Measurements from ENCODE around the gene ACSM5.
"Not testable (repeated sequence)": the region's sequence is repeated elsewhere in the genome, so short reads cannot be mapped to it uniquely, and the experiment has no call there.

Gene ACSM5

GRCh38 chr16:20397468-20398074 lies 11.8 kb upstream of the ACSM5 start:
- in situ Hi-C loops (cut with HindIII; ENCODE audit: low sequenced_read_pairs), result no loop called here

DNA sequence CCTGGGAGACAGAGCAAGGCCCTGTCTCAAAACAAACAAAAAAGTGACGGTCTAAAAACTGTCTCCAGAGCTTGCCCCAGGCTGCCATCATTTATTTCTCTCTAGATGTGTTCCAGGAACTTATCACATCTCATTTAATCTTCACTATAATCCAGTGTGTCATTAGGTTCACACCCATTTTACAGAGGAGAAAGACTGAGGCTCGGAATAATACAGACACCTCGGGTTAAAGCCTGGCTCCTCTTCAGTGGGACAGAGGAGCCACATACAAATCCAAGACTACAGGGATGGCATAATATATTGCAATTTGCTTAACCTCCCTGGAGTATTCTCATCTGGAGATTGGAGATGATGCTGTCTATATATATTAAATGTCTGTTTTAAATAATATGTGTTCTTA lies 10.7 kb upstream of the ACSM5 start:
- in situ Hi-C loops (cut with HindIII; ENCODE audit: low sequenced_read_pairs), result no loop called here

GRCh38 chr16:20399185-20399584 lies 10.1 kb upstream of the ACSM5 start:
- in situ Hi-C loops (cut with HindIII; ENCODE audit: low sequenced_read_pairs), result no loop called here

DNA sequence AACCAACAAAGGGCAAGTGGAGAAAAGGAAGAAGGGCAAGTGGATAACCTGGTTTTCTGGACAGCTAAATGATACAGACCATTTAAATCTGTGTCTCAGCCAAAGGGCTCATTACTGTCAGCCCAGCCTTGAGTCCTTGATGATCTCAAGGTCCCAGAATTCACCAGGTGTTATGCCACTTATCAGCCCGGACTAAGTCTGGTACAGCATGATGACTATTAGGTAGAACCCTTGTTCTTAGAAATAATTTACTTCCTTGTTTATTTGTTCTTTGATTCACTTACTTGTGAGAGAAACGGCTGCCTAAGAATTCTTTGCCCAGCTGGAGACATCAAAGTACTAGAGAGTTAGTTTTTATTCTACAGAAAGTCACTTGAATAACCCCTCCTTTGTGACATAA lies 8.3 kb upstream of the ACSM5 start:
- in situ Hi-C loops (cut with HindIII; ENCODE audit: low sequenced_read_pairs), result no loop called here

GRCh38 chr16:20401475-20402016 lies 7.8 kb upstream of the ACSM5 start:
- in situ Hi-C loops (cut with HindIII; ENCODE audit: low sequenced_read_pairs), result no loop called here

GRCh38 chr16:20402651-20403050 lies 6.7 kb upstream of the ACSM5 start:
- in situ Hi-C loops (cut with HindIII; ENCODE audit: low sequenced_read_pairs), result no loop called here

- in situ Hi-C loops (cut with HindIII; ENCODE audit: low sequenced_read_pairs), result no loop called here
These were observed 4.7 kb upstream of the ACSM5 start, which contains the start of gene PDILT for GRCh38 chr16:20404637-20405036. Gene PDILT, minus strand, starts transcription at chr16:20404737. Its CDS starts 5,437 bp downstream, at chr16:20399300.

- in situ Hi-C loops (cut with HindIII; ENCODE audit: low sequenced_read_pairs), result no loop called here
These were observed 888 bp downstream of the ACSM5 start for GRCh38 chr16:20410121-20410723.

DNA sequence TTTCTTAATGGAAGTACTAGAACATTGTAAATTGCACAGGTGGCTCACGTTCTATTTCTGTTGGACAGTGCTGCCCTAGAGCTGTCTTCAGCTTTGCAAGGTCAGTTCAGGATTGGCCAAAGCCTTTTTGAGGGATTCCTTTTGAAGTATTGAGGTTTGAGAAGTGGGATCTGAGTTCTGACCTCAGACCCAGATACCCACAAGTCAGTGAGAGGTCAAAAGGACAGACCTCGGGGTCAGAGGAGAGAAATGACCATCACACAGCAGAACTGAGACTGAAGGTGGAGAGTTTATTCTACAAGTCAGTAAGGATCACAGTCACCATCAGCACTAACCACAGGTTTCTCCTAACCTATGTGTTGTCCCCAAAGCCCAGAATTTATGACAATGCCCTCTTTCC lies 1.7 kb downstream of the ACSM5 start:
- in situ Hi-C loops (cut with HindIII; ENCODE audit: low sequenced_read_pairs), result no loop called here

- in situ Hi-C loops (cut with HindIII; ENCODE audit: low sequenced_read_pairs), result no loop called here
These were observed 6.2 kb downstream of the ACSM5 start for GRCh38 chr16:20415541-20415940.

GRCh38 chr16:20419093-20419492 lies 9.8 kb downstream of the ACSM5 start:
- in situ Hi-C loops (cut with HindIII; ENCODE audit: low sequenced_read_pairs), result not testable (repeated sequence)

DNA sequence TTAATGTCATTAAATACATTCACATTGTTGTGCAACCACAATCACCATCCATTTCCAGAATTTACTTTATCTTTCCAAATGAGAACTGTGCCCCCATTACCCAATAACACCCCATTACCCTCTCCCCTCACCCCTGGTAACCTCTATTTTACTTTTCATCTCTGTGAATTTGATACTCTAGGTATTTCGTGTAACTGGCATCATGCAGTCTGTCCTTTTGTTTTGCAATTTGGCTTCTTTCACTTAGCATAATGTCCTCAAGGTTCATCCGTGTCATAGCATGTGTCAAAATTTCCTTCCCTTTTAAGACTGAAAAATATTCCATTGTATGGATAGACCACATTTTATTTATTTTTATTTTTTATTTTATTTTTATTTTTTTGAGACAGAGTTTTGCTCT lies 12.4 kb downstream of the ACSM5 start:
- in situ Hi-C loops (cut with HindIII; ENCODE audit: low sequenced_read_pairs), result not testable (repeated sequence)

- in situ Hi-C loops (cut with HindIII; ENCODE audit: low sequenced_read_pairs), result not testable (repeated sequence)
These were observed 14.4 kb downstream of the ACSM5 start for GRCh38 chr16:20423772-20424128.

DNA sequence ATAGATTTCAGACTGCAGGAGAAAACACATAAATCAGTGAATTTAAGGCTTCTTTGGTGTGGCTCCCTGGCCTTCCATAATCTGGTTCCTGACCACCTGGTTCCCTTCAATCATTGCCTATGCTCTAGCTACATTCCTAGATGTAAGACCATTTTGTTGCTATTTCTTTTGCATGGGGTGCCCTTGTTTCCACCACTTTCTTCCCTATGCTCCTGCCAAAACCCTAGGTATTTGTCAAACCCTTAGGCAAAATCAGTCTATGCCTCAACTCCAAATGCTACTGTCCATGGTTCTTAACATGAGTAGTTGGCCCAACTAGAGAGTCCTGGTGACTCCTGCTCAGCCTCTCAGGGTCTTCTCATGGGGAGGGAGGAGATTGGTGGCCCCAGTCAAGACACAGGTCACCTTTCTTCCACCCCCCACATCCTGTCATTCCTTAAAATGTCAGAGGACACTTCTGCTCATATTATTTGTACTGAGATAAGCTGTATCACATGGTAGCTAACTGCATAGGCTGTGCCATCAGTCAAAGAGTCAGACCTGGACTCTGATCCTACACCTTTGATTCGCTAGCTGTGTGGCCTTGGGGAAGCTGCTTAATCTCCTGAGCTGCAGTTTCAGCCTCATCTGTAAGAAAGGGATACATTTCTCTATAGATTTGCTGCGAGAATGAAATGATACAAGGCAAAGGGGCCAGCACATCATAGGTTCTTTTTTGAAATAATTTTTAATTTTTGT lies 15.0 kb downstream of the ACSM5 start:
- in situ Hi-C loops (cut with HindIII; ENCODE audit: low sequenced_read_pairs), result no loop called here

DNA sequence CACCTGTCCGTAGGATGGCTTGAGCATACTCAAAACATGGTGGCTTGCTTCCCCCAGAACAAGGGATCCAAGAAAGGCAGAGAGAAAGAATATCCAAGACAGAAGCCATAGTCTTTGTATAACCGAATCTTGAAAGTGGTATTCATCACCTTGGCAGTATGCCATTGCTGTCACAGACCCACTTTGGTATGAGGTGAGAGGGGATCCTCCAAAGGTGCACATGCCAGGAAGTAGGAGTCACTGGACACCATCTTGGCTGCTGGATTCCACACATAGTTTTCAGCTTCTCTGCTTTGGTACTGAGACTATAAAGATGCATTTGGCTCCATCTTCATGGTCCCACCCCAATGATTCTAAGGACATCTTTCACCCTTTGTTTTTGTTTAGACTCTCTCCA lies 18.1 kb downstream of the ACSM5 start:
- in situ Hi-C loops (cut with HindIII; ENCODE audit: low sequenced_read_pairs), result not testable (repeated sequence)

GRCh38 chr16:20429499-20429898 lies 20.2 kb downstream of the ACSM5 start:
- in situ Hi-C loops (cut with HindIII; ENCODE audit: low sequenced_read_pairs), result not testable (repeated sequence)

- in situ Hi-C loops (cut with HindIII; ENCODE audit: low sequenced_read_pairs), result not testable (repeated sequence)
These were observed 21.1 kb downstream of the ACSM5 start for GRCh38 chr16:20430480-20430879.

GRCh38 chr16:20430948-20431347 lies 21.6 kb downstream of the ACSM5 start:
- in situ Hi-C loops (cut with HindIII; ENCODE audit: low sequenced_read_pairs), result no loop called here

- in situ Hi-C loops (cut with HindIII; ENCODE audit: low sequenced_read_pairs), result not testable (repeated sequence)
These were observed 29.6 kb downstream of the ACSM5 start for GRCh38 chr16:20438950-20439349.

- in situ Hi-C loops (cut with HindIII; ENCODE audit: low sequenced_read_pairs), result not testable (repeated sequence)
These were observed 30.5 kb downstream of the ACSM5 start for GRCh38 chr16:20439820-20440231.

DNA sequence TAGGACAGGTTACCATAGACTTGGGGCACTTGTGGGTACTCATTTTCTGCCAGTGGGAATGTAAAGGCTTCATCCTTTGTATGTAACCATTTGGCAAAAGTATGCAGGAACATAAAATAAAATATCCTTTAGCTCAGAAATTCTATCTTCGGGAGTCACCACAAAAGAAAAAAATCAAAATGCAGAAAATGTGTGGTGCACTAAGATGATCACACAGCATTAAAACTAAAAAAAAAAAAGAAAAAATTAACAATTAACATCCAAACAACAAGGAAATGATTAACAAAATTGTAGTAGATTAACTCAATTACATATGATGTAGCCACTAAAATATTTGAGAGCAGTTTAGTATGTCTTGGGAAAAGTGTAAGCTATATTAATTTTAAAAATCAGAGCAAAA lies 31.4 kb downstream of the ACSM5 start:
- in situ Hi-C loops (cut with HindIII; ENCODE audit: low sequenced_read_pairs), result not testable (repeated sequence)

GRCh38 chr16:20441191-20441590 lies 31.9 kb downstream of the ACSM5 start:
- in situ Hi-C loops (cut with HindIII; ENCODE audit: low sequenced_read_pairs), result no loop called here

All from DLD1 (cell line).